Measurements from ENCODE around the gene TAF4.

GRCh38 chr20:62067547-62068260 lies 2.0 kb upstream of the TAF4 start:
- no peak for TF ChIP-seq EZH2phosphoT487 (conservative IDR thresholded peaks at IDR 0.05; ENCODE audit: low read length)
- TF ChIP-seq, protein P1, sequence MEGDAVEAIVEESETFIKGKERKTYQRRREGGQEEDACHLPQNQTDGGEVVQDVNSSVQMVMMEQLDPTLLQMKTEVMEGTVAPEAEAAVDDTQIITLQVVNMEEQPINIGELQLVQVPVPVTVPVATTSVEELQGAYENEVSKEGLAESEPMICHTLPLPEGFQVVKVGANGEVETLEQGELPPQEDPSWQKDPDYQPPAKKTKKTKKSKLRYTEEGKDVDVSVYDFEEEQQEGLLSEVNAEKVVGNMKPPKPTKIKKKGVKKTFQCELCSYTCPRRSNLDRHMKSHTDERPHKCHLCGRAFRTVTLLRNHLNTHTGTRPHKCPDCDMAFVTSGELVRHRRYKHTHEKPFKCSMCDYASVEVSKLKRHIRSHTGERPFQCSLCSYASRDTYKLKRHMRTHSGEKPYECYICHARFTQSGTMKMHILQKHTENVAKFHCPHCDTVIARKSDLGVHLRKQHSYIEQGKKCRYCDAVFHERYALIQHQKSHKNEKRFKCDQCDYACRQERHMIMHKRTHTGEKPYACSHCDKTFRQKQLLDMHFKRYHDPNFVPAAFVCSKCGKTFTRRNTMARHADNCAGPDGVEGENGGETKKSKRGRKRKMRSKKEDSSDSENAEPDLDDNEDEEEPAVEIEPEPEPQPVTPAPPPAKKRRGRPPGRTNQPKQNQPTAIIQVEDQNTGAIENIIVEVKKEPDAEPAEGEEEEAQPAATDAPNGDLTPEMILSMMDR (IDR thresholded peaks at IDR 0.05; ENCODE audit: insufficient read depth, low read length, poor library complexity, severe bottlenecking): no peak
